Fibroblast of skin of scalp (primary cell): ENCODE data around the gene SMIM24.
"Not testable (repeated sequence)": the region's sequence is repeated elsewhere in the genome, so short reads cannot be mapped to it uniquely, and the experiment has no call there.

Experiments used
- DNase-seq: peaks from one replicate; pipeline ENCODE4 v3.0.0-alpha.2; 2013

The SMIM24 gene

GRCh38 chr19:3430366-3430680 lies 50.0 kb downstream of the SMIM24 start:
- DNase-seq = not testable (repeated sequence)

DNA sequence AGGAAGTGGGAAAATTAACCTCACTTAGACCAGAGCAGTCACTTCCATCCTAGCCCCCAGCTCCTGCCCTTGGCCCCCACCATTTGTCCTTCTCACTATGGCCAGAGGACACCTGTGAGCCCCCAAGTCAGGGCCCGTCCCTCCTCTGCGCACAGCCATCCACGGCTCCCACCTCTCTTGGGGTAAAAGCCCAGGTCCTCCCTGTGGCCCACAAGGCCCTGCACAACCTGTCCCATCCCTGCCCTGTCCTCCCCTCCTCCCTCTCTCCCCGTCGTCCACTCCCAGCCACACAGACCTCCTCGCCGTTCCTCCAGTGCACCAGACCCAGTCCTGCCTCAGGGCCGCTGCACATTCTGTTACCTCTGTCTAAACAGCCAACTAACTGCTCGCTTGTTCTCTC lies 53.9 kb downstream of the SMIM24 start:
- DNase-seq = no peak
